D721Med (cell line): Measurements from ENCODE around the gene IFT122.

Experiments used
- DNase-seq: peaks from one replicate; pipeline ENCODE4 v3.0.0; 2011; ENCODE audit warnings: low spot score; ENCODE audit not compliant: insufficient read length
- FAIRE-seq: peaks from 2 replicates; lab custom pipeline; 2011; peaks lifted over from hg19 to GRCh38; lab: Jason Lieb, UNC
- TF ChIP-seq, protein P1 (sequence below): IDR thresholded peaks from 2 replicates; pipeline ENCODE4 v1.5.1; 2012; ENCODE audit warnings: mild to moderate bottlenecking, control low read depth; ENCODE audit not compliant: insufficient read depth; ENCODE audit errors: missing control alignments

IFT122 gene

DNA sequence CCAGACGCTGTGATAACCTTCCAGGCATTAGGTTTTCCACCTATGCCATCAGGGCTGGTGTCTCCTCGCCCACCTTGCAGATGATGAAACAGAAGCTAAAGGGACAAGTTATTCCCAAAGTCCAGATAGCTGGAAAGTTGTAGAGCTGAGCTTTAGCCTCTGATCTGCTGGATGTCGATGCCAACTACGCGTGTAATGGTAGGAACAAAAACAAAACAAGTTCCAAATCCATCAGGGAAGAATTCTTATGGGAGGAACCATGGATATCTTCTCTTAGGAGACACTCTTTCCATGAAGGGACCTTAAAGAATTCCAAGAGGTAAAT is 60.3 kb downstream of the IFT122 start:
- FAIRE-seq (no peak), DNase-seq (no peak)
- TF ChIP-seq, protein P1, sequence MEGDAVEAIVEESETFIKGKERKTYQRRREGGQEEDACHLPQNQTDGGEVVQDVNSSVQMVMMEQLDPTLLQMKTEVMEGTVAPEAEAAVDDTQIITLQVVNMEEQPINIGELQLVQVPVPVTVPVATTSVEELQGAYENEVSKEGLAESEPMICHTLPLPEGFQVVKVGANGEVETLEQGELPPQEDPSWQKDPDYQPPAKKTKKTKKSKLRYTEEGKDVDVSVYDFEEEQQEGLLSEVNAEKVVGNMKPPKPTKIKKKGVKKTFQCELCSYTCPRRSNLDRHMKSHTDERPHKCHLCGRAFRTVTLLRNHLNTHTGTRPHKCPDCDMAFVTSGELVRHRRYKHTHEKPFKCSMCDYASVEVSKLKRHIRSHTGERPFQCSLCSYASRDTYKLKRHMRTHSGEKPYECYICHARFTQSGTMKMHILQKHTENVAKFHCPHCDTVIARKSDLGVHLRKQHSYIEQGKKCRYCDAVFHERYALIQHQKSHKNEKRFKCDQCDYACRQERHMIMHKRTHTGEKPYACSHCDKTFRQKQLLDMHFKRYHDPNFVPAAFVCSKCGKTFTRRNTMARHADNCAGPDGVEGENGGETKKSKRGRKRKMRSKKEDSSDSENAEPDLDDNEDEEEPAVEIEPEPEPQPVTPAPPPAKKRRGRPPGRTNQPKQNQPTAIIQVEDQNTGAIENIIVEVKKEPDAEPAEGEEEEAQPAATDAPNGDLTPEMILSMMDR = no peak

DNA sequence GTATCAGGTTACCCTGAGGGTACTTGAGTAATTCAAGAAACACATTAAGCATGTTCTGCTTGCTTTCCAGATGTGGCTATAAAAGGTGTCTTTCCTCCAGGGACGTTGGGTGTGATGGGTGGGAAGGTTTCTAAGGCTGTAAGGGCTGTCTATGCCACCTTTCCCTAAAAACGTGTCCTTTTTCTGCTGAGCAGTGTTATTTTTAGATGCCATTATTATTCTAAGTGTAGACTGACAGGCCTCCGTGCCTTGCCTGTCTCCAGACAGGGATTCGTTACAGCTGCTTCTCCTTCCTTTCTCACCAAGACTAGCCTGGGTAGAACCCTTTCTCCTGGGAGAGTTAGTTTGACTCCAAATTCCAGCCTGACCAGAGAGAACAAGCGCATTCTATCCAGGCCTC is 61.6 kb downstream of the IFT122 start:
- DNase-seq (no peak), FAIRE-seq (no peak)
- TF ChIP-seq, protein P1 = no peak

DNA sequence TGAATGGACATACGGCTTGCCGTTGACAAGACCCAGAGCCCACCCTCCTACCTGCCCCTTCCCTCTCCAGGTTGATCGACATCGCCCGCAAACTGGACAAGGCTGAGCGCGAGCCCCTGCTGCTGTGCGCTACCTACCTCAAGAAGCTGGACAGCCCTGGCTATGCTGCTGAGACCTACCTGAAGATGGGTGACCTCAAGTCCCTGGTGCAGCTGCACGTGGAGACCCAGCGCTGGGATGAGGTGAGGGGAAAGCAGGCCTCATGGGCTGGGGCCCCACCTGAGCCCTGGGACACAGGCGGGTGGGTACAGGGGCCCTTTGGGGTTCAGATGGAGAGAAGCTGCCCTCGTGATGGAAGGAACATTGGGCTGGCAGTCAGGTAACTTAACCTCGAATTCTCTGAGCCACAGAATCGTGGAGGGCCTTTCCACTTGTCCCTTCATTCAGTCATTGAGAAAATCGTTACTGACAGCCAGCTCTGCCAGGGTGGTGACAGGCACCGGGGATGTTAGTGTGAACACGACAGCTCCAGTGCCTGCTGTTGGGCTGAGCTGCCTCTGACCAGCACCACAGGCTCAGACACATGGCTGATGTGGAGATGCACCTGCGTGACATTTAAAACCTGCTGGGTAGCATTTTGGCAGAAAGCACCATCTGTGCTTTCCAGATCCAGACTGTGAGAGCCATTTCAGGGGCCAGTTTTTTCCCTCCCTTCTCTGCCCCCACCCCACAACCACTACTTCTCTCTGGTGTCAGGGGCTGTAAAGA is 62.8 kb downstream of the IFT122 start:
- no peak for FAIRE-seq
- DNase-seq = no peak
- TF ChIP-seq, protein P1 = no peak

DNA sequence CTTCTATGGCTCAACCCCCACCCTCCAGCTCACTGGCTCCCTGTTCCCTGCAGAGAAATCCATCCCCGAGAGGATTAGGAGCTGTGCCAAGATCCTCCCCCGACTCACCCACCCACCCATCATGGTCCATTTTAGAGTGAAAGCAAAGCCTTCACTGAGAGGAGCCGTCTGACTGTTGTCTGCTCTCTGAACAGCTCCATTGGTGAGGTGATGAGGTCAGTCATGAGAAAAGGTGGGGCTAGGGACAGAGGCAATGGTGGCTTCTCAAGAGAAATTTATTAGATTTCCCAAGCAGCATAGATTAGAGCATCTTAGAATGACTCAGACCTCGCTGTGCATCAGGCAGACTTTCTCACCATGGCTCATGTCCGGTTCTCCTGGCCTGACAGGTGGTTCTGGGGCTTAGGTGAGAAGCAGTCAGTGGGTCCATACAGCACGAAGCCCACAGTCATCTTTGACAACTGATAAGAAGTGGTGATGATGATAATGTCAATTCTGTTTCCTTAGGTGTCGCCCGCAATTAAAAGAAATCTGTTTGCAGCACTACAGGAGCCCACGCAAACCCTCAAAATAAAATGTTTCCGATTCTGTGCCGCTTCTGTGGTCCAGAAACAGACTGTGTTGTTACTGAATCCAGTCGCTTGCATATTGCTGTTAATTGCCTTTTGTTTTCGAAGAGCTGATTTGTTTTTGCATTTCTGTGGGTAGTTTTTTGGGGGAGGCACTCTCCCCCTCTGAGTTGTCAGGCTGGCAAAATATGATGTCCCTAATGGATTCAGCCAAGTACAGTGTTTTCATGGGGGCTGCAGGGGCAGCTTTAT is 63.7 kb downstream of the IFT122 start:
- FAIRE-seq (no peak), DNase-seq (peak; percentile 42)
- TF ChIP-seq, protein P1 = no peak

DNA sequence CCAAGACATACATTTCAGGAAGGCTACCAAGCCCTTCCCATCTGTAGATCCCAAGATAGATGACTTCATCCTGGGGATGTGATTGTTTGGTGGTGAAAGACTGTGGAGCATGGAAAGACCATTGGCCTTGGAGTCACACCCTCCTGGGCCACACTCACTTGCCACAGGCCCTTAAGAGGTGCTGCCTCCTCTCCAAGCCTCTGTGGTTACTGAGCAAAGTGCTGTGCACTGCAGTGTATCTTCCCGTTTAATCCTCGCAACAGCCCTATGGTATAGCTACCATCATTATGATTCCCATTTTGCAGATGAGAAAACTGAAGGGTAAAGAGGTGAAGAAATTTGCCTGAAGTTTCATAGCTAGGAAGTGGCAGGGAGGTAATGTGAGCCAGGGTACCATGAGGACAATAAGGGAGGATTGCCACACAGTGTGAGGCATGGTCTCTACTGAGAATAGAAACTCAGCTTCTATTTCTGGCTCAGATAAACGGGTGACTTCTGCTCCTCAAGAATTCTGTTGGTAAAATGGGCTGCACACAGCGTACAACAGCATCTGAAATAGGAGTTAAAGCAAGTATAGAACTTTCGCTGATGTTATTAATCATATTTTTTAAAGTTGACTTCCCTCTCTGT is 64.6 kb downstream of the IFT122 start:
- TF ChIP-seq, protein P1 = no peak
- FAIRE-seq = no peak
- no peak for DNase-seq

DNA sequence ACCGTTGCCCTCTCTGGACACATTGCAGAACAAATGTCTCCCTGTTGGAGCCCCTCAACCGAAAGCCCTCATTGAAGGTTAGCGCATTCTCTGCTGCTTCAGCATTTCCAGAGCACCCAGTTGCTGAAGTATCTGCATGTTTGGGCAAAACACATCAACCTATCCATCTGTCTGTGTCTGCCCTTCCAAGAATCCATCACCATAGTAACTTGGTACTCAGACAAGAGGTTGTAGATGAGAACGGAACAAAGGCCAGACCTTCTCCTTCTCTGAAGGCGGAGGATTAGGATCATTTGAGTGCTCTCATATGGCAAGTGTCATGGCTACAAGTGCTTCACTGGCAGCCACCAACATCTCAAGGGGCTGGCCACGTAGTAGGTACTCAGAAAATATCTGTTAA is 65.3 kb downstream of the IFT122 start:
- FAIRE-seq = no peak
- no peak for DNase-seq
- TF ChIP-seq, protein P1 = no peak
